A673 (cell line): ENCODE results near the gene TBCC. TPM values are rescaled to one million over a fixed set of nuclear protein-coding genes. Genes with fewer than 3 reads are reported as not detected.
"Not testable (repeated sequence)": the region's sequence is repeated elsewhere in the genome, so short reads cannot be mapped to it uniquely, and the experiment has no call there.

ENCODE experiments used
- BruUV-seq: library from RNA; stranded (reverse); fragments of 400-500 nt; replicated peaks from 2 replicates; lab custom pipeline; 2021; lab: Mats Ljungman, UMichigan
- CTCF ChIA-PET: fragments of 300-600 bp; sonication (Branson Sonifier 250); formaldehyde crosslinking; loops from one replicate; lab custom pipeline; 2022; ENCODE audit warnings: antibody characterized with exemption; lab: Charles Lee
- POLR2A ChIA-PET: fragments of 300-600 bp; sonication (Branson Sonifier 250); formaldehyde crosslinking; loops from one replicate; lab custom pipeline; 2022; ENCODE audit warnings: antibody characterized with exemption; ENCODE audit not compliant: low non-redundant PET; lab: Charles Lee
- DNase-seq: peaks from one replicate; pipeline ENCODE4 v3.0.0-alpha.2; 2015; ENCODE audit warnings: low spot score
- H3K27ac ChIP-seq: fragments of 200-600 bp; sonication (generic); 2 replicates; pipeline ENCODE4 v1.5.1; 2016; ENCODE audit warnings: mixed run types, low read depth, mild to moderate bottlenecking, mixed read lengths, antibody characterized with exemption, low read length; ENCODE audit not compliant: poor library complexity, severe bottlenecking
- H3K27me3 ChIP-seq: fragments of 200-600 bp; sonication (generic); replicated peaks from 2 replicates; pipeline ENCODE4 v1.6.1; 2017; ENCODE audit warnings: mixed run types, low read depth, mild to moderate bottlenecking, mixed read lengths, antibody characterized with exemption, low read length; ENCODE audit not compliant: insufficient read depth, poor library complexity
- H3K36me3 ChIP-seq: fragments of 200-600 bp; sonication (generic); 2 replicates; pipeline ENCODE4 v1.6.1; 2016; ENCODE audit warnings: mixed run types, mild to moderate bottlenecking, mixed read lengths, antibody characterized with exemption, low read length; ENCODE audit not compliant: insufficient read depth, poor library complexity, severe bottlenecking
- H3K4me1 ChIP-seq: fragments of 200-600 bp; sonication (generic); 2 replicates; pipeline ENCODE4 v1.6.1; 2017; ENCODE audit warnings: mixed run types, mild to moderate bottlenecking, mixed read lengths, antibody characterized with exemption, low read length; ENCODE audit not compliant: insufficient read depth, poor library complexity, severe bottlenecking
- H3K4me3 ChIP-seq: fragments of 200-600 bp; sonication (generic); 2 replicates; pipeline ENCODE4 v1.5.1; 2016; ENCODE audit warnings: low read depth, mixed run types, mild to moderate bottlenecking, mixed read lengths, low read length; ENCODE audit not compliant: poor library complexity, severe bottlenecking
- H3K9me3 ChIP-seq: fragments of 200-600 bp; sonication (generic); 2 replicates; pipeline ENCODE4 v1.6.1; 2016; ENCODE audit warnings: mixed run types, low read depth, mild to moderate bottlenecking, mixed read lengths, antibody characterized with exemption, low read length; ENCODE audit not compliant: poor library complexity, severe bottlenecking
- CTCF ChIP-seq: fragments of 300-800, 200-600 bp; sonication (generic); conservative IDR thresholded peaks from 2 replicates; pipeline ENCODE4 v1.5.1; 2017; ENCODE audit warnings: low read depth, mild to moderate bottlenecking, antibody characterized with exemption, low read length, moderate library complexity, mixed read lengths
- EZH2 ChIP-seq: fragments of 200-600 bp; sonication (generic); IDR thresholded peaks from 2 replicates; pipeline ENCODE4 v1.6.1; 2017; ENCODE audit warnings: borderline replicate concordance, low read depth, mild to moderate bottlenecking, mixed read lengths, antibody characterized with exemption, low read length; ENCODE audit not compliant: poor library complexity, severe bottlenecking
- intact Hi-C: fragments of 100-400 bp; cut with micrococcal nuclease; formaldehyde crosslinking; loops from one replicate; pipeline ENCODE4 v1.10.0; 2022; ENCODE audit not compliant: unreplicated experiment
- total RNA-seq: library from RNA; stranded (reverse); gene quantifications from 2 replicates; pipeline ENCODE4 v1.2.3, GENCODE V29; 2021

The TBCC gene
- total RNA-seq, 1 experiment from 2014 or later: 31.3 TPM

GRCh38 chr6:42704251-42704936, 41.5 kb downstream of the TBCC start:
- H3K36me3 ChIP-seq: no peaks in the 10 kb centered on the region
- no peaks in the 10 kb centered on the region for H3K27me3 ChIP-seq
- intact Hi-C loops: no loop called here
- CTCF ChIA-PET: interaction anchor here (0.5 kb wide), 1 partner anchor 171 kb away, joined by 3 read pairs; no protein-coding TSS in a partner anchor
- TF ChIP-seq EZH2: no peak
- TF ChIP-seq CTCF: no peak
- H3K4me3 ChIP-seq: peak overlapping the region; percentile 40
- DNase-seq: peak; percentile 67
- H3K9me3 ChIP-seq: no peaks in the 10 kb centered on the region
- H3K4me1 ChIP-seq: no peaks in the 10 kb centered on the region
- H3K27ac ChIP-seq: no peak overlapping the region
- no TSS peak for BruUV-seq
- POLR2A ChIA-PET: interaction anchor here (0.5 to 0.6 kb wide), 3 partner anchors 12 to 78 kb away, joined by 3 to 17 read pairs (median 5); no protein-coding TSS in a partner anchor

- H3K4me3 ChIP-seq, intact Hi-C loops, BruUV-seq, POLR2A ChIA-PET, H3K27ac ChIP-seq, H3K9me3 ChIP-seq, CTCF ChIA-PET, H3K4me1 ChIP-seq, DNase-seq, H3K27me3 ChIP-seq, H3K36me3 ChIP-seq: not testable (repeated sequence)
Observed at GRCh38 chr6:42702786-42703185, 43.1 kb downstream of the TBCC start.

- no peak for DNase-seq
- no peaks in the 10 kb centered on the region for H3K4me1 ChIP-seq
- H3K4me3 ChIP-seq: no peak overlapping the region
- POLR2A ChIA-PET: no interaction called here
- intact Hi-C loops: no loop called here
- CTCF ChIA-PET: no interaction called here
- TF ChIP-seq EZH2: no peak
- H3K36me3 ChIP-seq: no peaks in the 10 kb centered on the region
- no TSS peak for BruUV-seq
- no peak overlapping the region for H3K27ac ChIP-seq
- H3K9me3 ChIP-seq: no peaks in the 10 kb centered on the region
- no peaks in the 10 kb centered on the region for H3K27me3 ChIP-seq
Observed at GRCh38 chr6:42702200-42702599, 43.7 kb downstream of the TBCC start.

- Histone ChIP-seq H3K4me3 (no peak overlapping the region), H3K36me3 (peaks cover 6% of the 10 kb centered on the region), H3K9me3 (no peaks in the 10 kb centered on the region), H3K27ac (no peak overlapping the region), H3K27me3 (no peaks in the 10 kb centered on the region), H3K4me1 (no peaks in the 10 kb centered on the region)
- BruUV-seq: no TSS peak
- POLR2A ChIA-PET: no interaction called here
- CTCF ChIA-PET: no interaction called here
- TF ChIP-seq EZH2 (no peak), CTCF (no peak)
- intact Hi-C loops: no loop called here
- DNase-seq: no peak
Observed at GRCh38 chr6:42698217-42698616, 47.7 kb downstream of the TBCC start.
